ENCODE measurements around the gene CPNE5.

DNA sequence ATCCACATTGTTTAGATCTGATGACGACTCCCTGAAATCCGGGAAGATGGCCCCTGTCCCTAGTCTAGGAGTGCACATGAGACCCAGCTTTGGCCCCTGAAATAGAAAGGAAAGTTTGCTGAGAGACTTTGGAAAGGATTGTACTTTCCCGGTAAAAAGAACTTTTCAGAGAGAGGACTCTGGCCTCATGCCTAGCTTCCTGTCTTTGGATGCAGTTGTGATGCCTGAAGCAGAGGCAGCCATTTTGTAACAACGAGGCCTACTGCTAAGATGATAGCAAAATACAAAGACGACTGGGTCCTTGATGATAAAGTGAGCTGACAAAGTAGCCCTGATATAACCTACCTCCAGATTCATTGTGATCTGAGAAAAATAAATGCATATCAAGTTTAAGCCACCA lies 6.9 kb downstream of the CPNE5 start:
- TF ChIP-seq, protein P1, sequence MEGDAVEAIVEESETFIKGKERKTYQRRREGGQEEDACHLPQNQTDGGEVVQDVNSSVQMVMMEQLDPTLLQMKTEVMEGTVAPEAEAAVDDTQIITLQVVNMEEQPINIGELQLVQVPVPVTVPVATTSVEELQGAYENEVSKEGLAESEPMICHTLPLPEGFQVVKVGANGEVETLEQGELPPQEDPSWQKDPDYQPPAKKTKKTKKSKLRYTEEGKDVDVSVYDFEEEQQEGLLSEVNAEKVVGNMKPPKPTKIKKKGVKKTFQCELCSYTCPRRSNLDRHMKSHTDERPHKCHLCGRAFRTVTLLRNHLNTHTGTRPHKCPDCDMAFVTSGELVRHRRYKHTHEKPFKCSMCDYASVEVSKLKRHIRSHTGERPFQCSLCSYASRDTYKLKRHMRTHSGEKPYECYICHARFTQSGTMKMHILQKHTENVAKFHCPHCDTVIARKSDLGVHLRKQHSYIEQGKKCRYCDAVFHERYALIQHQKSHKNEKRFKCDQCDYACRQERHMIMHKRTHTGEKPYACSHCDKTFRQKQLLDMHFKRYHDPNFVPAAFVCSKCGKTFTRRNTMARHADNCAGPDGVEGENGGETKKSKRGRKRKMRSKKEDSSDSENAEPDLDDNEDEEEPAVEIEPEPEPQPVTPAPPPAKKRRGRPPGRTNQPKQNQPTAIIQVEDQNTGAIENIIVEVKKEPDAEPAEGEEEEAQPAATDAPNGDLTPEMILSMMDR (IDR thresholded peaks at IDR 0.05; ENCODE audit: low read length), result no peak
- TF ChIP-seq EZH2 (optimal IDR thresholded peaks at IDR 0.05; ENCODE audit: low read depth, low read length), result no peak
- no peak for TF ChIP-seq EZH2phosphoT487 (IDR thresholded peaks at IDR 0.05; ENCODE audit: low read length)

All from MM.1S (cell line).